HepG2 (cell line): ENCODE results near the gene AADAT. TPM values are rescaled to one million over a fixed set of nuclear protein-coding genes. Genes with fewer than 3 reads are reported as not detected.

Experiments
- ETV6 ChIP-seq: sonication (generic); formaldehyde crosslinking; conservative IDR thresholded peaks from 2 replicates; pipeline ENCODE4 v1.4.0; 2020; ENCODE audit warnings: missing genetic modification reagents
- GPN1 ChIP-seq: sonication (generic); formaldehyde crosslinking; IDR thresholded peaks from 2 replicates; pipeline ENCODE4 v1.5.1; 2020; ENCODE audit warnings: missing genetic modification reagents, borderline replicate concordance
- KAT2B ChIP-seq: fragments of 150-350 bp; IDR thresholded peaks from 2 replicates; pipeline ENCODE4 v1.6.1; 2014; ENCODE audit warnings: low read depth, low read length, borderline replicate concordance
- KAT7 ChIP-seq: IDR thresholded peaks from 2 replicates; pipeline ENCODE4 v1.6.1; 2018; ENCODE audit warnings: borderline replicate concordance, missing compliant biosample characterization
- MXD1 ChIP-seq: sonication (generic); formaldehyde crosslinking; IDR thresholded peaks from 2 replicates; pipeline ENCODE4 v1.4.0; 2020; ENCODE audit warnings: mild to moderate bottlenecking, missing genetic modification reagents
- NKX3-1 ChIP-seq: sonication (generic); formaldehyde crosslinking; IDR thresholded peaks from 2 replicates; pipeline ENCODE4 v1.5.0; 2020; ENCODE audit warnings: missing genetic modification reagents
- NR2F1 ChIP-seq, 2 experiments: fragments of 450-650 bp in 1 of 2; formaldehyde crosslinking in 1 of 2; IDR thresholded peaks; 2 replicates each; pipeline versions ENCODE4 v1.5.0 to v1.6.1; 2016 to 2020; ENCODE audit warnings: mild to moderate bottlenecking in 1 of 2, missing compliant biosample characterization in 1 of 2, missing genetic modification reagents in 1 of 2, moderate library complexity in 1 of 2
- PRDM15 ChIP-seq: sonication (generic); formaldehyde crosslinking; IDR thresholded peaks from 2 replicates; pipeline ENCODE4 v1.4.0; 2020; ENCODE audit warnings: missing genetic modification reagents
- PRDM4 ChIP-seq: sonication (generic); formaldehyde crosslinking; IDR thresholded peaks from 2 replicates; pipeline ENCODE4 v1.9.0; 2021; ENCODE audit warnings: missing genetic modification reagents, borderline replicate concordance
- PTBP1 ChIP-seq: fragments of 200-400 bp; formaldehyde crosslinking; IDR thresholded peaks from 2 replicates; pipeline ENCODE4 v1.6.1; 2018; ENCODE audit warnings: low read length, low read depth; ENCODE audit not compliant: poor library complexity, severe bottlenecking
- TERF1 ChIP-seq: sonication (generic); formaldehyde crosslinking; IDR thresholded peaks from 2 replicates; pipeline ENCODE4 v1.8.0; 2022; ENCODE audit warnings: mild to moderate bottlenecking, missing genetic modification reagents, moderate library complexity
- THAP8 ChIP-seq: sonication (generic); formaldehyde crosslinking; IDR thresholded peaks from 2 replicates; pipeline ENCODE4 v1.5.1; 2020; ENCODE audit warnings: missing genetic modification reagents, mild to moderate bottlenecking, borderline replicate concordance
- UBTF ChIP-seq: sonication (generic); formaldehyde crosslinking; IDR thresholded peaks from 2 replicates; pipeline ENCODE4 v1.4.0; 2020; ENCODE audit warnings: mild to moderate bottlenecking, missing genetic modification reagents
- ZNF207 ChIP-seq: fragments of 450-650 bp; IDR thresholded peaks from 2 replicates; pipeline ENCODE4 v1.6.1; 2016; ENCODE audit warnings: antibody characterized with exemption, borderline replicate concordance
- ZNF484 ChIP-seq: sonication (generic); formaldehyde crosslinking; IDR thresholded peaks from 2 replicates; pipeline ENCODE4 v1.5.1; 2020; ENCODE audit warnings: mild to moderate bottlenecking, low read depth, missing genetic modification reagents, borderline replicate concordance
- ZSCAN30 ChIP-seq: sonication (generic); formaldehyde crosslinking; IDR thresholded peaks from 2 replicates; pipeline ENCODE4 v1.5.0; 2020; ENCODE audit warnings: mild to moderate bottlenecking, missing genetic modification reagents
- ZSCAN31 ChIP-seq: sonication (generic); formaldehyde crosslinking; IDR thresholded peaks from 2 replicates; pipeline ENCODE4 v1.5.0; 2020; ENCODE audit warnings: low read depth, mild to moderate bottlenecking, missing genetic modification reagents
- polyA plus RNA-seq, 8 experiments: library from polyadenylated mRNA; depleted of rRNA in 3 of 8; stranded (reverse) in 7 of 8; unstranded in 1 of 8; fragments of >200 nt; fragmentation: Illumina TruSeq in 4 of 8; extraction: Trizol in 4 of 8; gene quantifications; 2 replicates each; pipeline versions ENCODE4 v1.2.1 to v1.2.3, GENCODE V29; 2011 to 2016; ENCODE audit warnings: low read depth in 4 of 8, missing spikeins in 1 of 8, mixed read lengths in 1 of 8; ENCODE audit not compliant: insufficient read depth in 1 of 8
- total RNA-seq, 5 experiments: library from RNA; depleted of rRNA; stranded (reverse); fragments of >200 nt; fragmentation: Illumina TruSeq; extraction: Trizol; gene quantifications; 2 replicates each; pipeline ENCODE4 v1.2.3, GENCODE V29; 2016; ENCODE audit warnings: low read depth in 1 of 5

The AADAT gene
- total and polyA plus RNA-seq, 2 of the 13 experiments (the other 11 are each of a cell fraction or from before 2014, with no cell fraction given), result 6.1 to 9.1 TPM

- TF ChIP-seq MXD1 (peak; percentile 50; the same call in 1 of the 2 replicates), ZNF484 (CRISPR knock-in tag) (no peak), THAP8 (no peak), NR2F1 (CRISPR knock-in tag; IDR thresholded peaks at IDR 0.05) (no peak), ZSCAN30 (CRISPR knock-in tag) (no peak; the same call in 1 of the 2 replicates), PRDM4 (no peak), NKX3-1 (CRISPR knock-in tag) (no peak), PTBP1 (no peak), KAT2B (no peak), KAT7 (no peak), UBTF (peak; percentile 86; the same call in 1 of the 2 replicates), ETV6 (CRISPR knock-in tag) (no peak), ZNF207 (no peak), ZSCAN31 (CRISPR knock-in tag) (no peak), PRDM15 (CRISPR knock-in tag) (peak; percentile 98), GPN1 (CRISPR knock-in tag) (no peak), TERF1 (CRISPR knock-in tag) (no peak)
Measured at GRCh38 chr4:170026253-170027021, 63.3 kb downstream of the AADAT start, which contains the start of gene MFAP3L (continued).
